Subcutaneous adipose tissue (tissue), 4 donors: Measurements from ENCODE around the gene DHCR24. TPM values are rescaled to one million over a fixed set of nuclear protein-coding genes. Genes with fewer than 3 reads are reported as not detected.

Experiments used
- total RNA-seq, 4 donors: library from RNA; depleted of rRNA; stranded (reverse); fragments of >200 nt; gene quantifications; one replicate each; pipeline ENCODE4 v1.1.0, GENCODE V29; 2016
- TF ChIP-seq, protein P1 (sequence below): fragments of 450-650 bp; IDR thresholded peaks from one replicate; pipeline ENCODE4 v1.5.1; 2016; ENCODE audit warnings: low read depth, mild to moderate bottlenecking, control low read depth, antibody characterized with exemption, moderate library complexity

DHCR24 gene
- total RNA-seq, 4 donors from 2014 or later = 66.2 to 180 (median 131) TPM

DNA sequence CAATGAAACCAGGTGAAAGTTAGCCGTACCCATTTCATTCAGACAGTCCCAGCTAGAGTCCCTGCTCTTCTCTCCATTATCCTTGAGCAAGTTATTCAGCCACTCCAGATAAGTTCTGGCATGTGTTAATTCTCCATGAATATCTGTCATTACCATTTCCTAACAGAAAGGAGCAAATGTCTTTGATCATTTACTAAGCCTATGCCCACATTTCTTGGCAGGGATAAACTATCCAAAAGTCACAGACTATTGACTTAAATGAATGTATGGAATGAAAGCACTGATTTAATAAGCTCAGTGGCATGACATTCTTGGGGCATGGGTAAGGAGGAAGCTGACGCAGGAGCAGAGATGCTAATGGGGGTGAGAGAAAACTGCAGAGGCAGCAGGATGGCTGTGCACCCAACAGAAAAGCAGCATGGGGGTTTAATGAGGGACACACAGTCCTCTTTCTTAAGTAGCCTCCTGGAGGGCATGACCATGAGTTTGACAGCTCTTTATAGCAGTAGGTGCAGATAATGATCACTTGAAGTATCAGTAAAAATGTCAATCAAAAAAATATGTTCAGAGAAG lies 17.6 kb upstream of the DHCR24 start:
- TF ChIP-seq, protein P1, sequence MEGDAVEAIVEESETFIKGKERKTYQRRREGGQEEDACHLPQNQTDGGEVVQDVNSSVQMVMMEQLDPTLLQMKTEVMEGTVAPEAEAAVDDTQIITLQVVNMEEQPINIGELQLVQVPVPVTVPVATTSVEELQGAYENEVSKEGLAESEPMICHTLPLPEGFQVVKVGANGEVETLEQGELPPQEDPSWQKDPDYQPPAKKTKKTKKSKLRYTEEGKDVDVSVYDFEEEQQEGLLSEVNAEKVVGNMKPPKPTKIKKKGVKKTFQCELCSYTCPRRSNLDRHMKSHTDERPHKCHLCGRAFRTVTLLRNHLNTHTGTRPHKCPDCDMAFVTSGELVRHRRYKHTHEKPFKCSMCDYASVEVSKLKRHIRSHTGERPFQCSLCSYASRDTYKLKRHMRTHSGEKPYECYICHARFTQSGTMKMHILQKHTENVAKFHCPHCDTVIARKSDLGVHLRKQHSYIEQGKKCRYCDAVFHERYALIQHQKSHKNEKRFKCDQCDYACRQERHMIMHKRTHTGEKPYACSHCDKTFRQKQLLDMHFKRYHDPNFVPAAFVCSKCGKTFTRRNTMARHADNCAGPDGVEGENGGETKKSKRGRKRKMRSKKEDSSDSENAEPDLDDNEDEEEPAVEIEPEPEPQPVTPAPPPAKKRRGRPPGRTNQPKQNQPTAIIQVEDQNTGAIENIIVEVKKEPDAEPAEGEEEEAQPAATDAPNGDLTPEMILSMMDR = no peak

DNA sequence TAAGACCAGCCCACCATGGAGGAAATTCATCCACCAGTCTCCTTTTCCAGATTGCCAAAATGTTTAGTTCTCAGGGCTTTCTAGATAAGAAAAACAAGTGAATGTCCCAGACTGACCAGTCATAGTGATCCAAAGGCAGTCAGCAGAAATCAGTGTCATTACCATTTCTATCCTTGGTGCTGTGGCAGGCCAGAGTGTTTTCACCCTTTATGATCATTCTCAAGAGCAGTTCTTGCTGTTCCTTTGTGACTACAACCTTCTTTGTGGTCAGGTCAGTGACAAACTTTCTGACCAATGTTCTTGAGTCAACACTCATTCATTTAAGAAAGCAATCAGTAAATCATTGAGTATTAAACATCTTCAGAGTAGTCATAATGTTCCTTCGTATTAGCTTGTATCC lies 7.3 kb upstream of the DHCR24 start:
- TF ChIP-seq, protein P1 = no peak

DNA sequence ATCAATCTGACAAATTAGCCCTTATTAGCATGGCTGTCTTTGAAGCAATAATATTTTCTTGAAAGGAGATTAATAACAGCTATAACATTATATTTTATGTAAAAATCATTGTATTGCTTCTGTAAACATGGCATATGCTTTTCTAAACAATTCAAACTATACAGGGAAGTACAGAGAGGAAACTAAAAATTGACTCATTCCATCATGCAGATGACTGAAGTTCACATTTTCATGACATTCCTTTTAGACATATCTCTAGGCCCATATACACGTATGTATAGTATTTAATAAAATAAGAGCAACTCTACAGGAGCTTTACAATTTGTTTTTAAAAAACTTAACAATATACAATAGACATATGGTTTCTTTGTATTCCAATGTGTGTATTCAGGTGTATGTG lies 5.6 kb upstream of the DHCR24 start:
- TF ChIP-seq, protein P1 = no peak

DNA sequence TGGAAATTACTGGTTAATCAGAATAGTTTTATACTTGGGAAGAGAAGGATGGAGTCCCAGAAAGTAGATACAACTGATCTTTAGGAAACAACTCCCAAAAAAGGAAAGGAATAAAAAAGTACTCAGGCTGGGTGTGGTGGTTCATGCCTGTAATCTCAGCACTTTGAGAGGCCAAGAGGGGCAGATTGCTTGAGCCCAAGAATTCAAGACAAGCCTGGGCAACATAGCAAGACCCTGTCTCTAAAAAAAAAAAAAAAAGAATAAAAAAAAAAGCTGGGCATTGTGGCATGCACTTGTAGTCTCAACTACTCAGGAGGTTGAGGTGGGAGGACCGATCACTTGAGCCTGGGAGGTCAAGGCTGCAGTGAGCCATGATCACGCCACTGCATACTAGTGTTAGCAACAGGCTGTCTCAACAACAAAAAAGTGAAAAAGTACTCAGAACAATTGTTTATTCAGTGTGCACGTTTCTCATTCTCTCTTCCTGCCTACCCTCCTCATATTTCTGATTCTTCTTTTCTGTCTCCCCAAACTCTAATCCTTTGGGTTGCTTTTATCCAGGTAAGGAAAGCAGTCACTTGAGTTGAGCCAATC lies 2.2 kb upstream of the DHCR24 start:
- TF ChIP-seq, protein P1 = no peak

DNA sequence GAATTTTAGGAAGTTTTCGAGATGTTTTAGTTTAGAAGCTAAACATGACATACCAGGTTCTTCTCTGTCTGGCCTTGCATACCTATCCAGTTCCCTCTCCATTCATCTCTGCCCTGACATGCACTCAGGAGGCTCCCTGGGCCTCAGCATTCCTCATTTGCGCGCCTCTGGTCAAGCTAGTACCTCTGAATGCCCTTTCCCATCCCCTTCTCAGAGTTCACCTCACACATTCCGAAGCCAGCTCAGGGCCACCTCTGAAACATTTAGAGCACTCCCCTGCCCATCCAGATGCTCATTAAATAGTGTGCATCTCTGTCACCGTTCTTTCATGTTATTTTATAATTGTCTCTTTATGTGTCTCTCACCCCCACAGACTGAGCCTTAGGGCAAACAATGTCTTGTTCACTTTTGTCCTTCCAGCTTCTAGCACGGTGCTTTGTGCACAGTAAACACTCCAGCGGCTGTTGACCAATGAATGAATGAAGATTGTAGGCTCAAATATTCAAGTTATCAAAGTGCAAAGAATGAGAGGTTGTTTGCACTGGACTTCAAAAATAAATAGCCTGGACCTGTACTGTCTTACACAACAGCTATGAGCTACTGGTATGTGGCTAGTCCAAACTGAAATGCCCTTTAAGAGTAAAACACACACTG lies 1.2 kb upstream of the DHCR24 start:
- TF ChIP-seq, protein P1 = no peak

DNA sequence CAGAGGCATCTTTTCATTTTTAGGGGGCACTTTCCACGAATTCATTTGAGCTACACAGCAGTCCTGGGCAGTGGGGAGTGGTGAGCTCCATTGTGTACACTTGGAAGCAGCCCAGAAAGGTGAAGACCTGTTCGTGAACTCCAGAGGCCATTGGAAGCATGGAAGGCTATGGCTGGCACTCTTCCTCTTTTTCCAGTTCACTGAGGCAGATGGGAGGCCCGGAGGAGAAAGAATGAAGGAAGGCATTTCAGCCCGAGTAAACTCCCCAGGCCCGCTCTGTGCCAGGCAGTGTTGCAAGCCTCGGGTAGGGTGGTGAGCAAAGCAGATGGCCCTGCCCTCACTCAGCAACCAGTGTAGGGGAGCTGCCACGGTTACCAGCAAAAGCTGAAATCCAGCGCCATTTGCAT lies 673 bp upstream of the DHCR24 start:
- TF ChIP-seq, protein P1 = no peak
